Brain microvascular endothelial cell (primary cell): ENCODE measurements around the gene RUVBL2.
"Not testable (repeated sequence)": the region's sequence is repeated elsewhere in the genome, so short reads cannot be mapped to it uniquely, and the experiment has no call there.

Experiments used
- DNase-seq: peaks from one replicate; pipeline ENCODE4 v3.0.0-alpha.2; 2020
- H3K27ac ChIP-seq: fragments of 250-450 bp; sonication (Bioruptor Pico); 2 replicates; pipeline ENCODE4 v1.5.1; 2020; ENCODE audit warnings: mild to moderate bottlenecking, moderate library complexity
- H3K27me3 ChIP-seq: fragments of 250-450 bp; sonication (Bioruptor Pico); replicated peaks from 2 replicates; pipeline ENCODE4 v1.5.1; 2020; ENCODE audit warnings: mild to moderate bottlenecking
- H3K36me3 ChIP-seq: fragments of 250-450 bp; sonication (Bioruptor Pico); replicated peaks from 2 replicates; pipeline ENCODE4 v1.5.1; 2020; ENCODE audit warnings: mild to moderate bottlenecking
- H3K4me3 ChIP-seq: 2 replicates; pipeline ENCODE4 v1.5.1; 2011; ENCODE audit warnings: low read depth, mild to moderate bottlenecking, control low read depth, low read length, moderate library complexity
- CTCF ChIP-seq: IDR thresholded peaks from 2 replicates; pipeline ENCODE4 v1.5.1; 2011; ENCODE audit warnings: low read depth, mild to moderate bottlenecking, moderate library complexity, low read length, control low read depth, inconsistent platforms; ENCODE audit errors: missing control alignments
- in situ Hi-C: cut with HindIII; loops from 2 replicates; pipeline ENCODE4 v1.10.0; 2017; ENCODE audit warnings: low sequenced_read_pairs, low pct_ligation_motif_present

The RUVBL2 gene

GRCh38 chr19:49016067-49016839 is 22.6 kb downstream of the RUVBL2 start:
- Histone ChIP-seq H3K36me3 (peaks cover 23% of the 10 kb centered on the region), H3K4me3 (no peak overlapping the region), H3K27ac (no peak overlapping the region), H3K27me3 (no peaks in the 10 kb centered on the region)
- in situ Hi-C loops: no loop called here
- no peak for TF ChIP-seq CTCF
- no peak for DNase-seq

DNA sequence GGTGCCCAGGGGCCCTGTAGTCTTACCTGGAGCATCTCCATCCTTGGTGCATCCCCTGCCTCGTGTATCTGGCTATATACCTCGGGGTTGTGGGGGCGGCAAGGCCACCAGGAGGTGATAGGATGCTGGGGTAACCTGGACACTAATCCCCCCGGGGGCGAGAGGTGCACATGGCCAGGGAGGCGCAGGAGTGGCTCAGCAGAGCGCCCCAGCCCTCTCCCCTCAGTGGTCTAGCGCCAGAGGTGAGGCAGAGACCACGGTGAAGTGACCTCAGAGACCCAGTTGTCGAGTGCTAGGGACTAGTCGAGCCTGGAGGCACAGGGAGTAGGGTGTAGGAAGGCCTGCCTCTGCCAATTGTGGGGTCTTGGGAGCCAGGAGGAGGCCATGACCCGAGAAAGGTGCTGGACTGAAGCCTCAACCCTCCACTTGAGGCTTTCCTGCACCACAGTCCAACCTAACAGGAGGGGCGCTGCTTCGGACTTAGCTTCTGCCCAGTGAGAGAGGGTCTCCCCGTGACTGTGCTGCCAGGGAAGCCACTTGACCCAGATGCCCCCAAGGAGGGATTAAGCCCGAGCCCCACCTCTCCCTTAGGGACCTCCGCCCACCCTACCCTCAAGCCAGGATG is 23.5 kb downstream of the RUVBL2 start, which contains the start of gene LHB:
LHB (minus strand) TSS at position 51 of the 625 bp plus-strand sequence; CDS start at position 41, 10 bp downstream.
- in situ Hi-C loops: no loop called here
- peaks cover 14% of the 10 kb centered on the region for H3K36me3 ChIP-seq
- no peak within 1 kb of the TSS for H3K27ac ChIP-seq

DNA sequence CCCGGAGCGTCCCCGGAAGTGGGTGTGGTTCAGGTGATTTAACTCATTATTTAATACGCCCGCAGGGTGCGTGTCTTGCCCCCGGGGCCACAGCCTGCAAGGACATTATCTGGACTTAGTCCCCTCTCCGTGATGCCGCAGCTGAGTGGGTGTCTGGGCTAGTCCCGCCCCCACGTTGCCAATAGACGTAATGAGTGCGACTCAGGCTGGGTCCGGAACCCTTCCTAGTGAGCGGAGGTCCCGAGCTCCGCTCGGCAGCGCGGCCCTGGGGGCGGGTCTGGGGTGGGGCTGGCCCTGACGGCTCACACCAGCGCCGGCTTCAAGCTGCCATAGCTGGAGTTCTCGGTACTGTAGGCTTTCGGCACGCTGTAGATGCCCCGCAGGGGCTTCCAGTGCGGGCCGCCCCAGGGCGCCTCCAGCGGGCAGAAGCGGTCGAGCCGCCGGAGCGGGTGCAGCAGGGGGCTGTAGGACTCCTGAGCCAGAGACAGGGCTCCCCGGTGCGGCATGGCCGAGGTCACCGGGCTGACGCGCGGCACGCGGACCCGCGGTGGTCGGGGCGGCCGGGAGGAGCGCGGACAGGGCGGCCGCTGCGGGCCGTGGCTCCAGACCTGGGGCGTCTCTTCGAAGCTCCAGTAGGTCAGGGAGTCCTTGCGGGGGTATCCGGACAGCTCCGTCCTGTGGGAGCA is 24.1 kb downstream of the RUVBL2 start:
- peak; percentile 66 for TF ChIP-seq CTCF
- Histone ChIP-seq H3K27ac (no peak overlapping the region), H3K4me3 (peak overlapping the region; percentile 47), H3K36me3 (peaks cover 11% of the 10 kb centered on the region), H3K27me3 (no peaks in the 10 kb centered on the region)
- DNase-seq: peak; percentile 57
- in situ Hi-C loops: no loop called here

More for the DNA sequence above, 23.5 kb downstream of the RUVBL2 start, which contains the start of gene LHB:
- DNase-seq: no peak
- Histone ChIP-seq H3K27me3 (no peaks in the 10 kb centered on the region), H3K4me3 (peak within 1 kb of the TSS; percentile 47)
- TF ChIP-seq CTCF: peak; percentile 11

DNA sequence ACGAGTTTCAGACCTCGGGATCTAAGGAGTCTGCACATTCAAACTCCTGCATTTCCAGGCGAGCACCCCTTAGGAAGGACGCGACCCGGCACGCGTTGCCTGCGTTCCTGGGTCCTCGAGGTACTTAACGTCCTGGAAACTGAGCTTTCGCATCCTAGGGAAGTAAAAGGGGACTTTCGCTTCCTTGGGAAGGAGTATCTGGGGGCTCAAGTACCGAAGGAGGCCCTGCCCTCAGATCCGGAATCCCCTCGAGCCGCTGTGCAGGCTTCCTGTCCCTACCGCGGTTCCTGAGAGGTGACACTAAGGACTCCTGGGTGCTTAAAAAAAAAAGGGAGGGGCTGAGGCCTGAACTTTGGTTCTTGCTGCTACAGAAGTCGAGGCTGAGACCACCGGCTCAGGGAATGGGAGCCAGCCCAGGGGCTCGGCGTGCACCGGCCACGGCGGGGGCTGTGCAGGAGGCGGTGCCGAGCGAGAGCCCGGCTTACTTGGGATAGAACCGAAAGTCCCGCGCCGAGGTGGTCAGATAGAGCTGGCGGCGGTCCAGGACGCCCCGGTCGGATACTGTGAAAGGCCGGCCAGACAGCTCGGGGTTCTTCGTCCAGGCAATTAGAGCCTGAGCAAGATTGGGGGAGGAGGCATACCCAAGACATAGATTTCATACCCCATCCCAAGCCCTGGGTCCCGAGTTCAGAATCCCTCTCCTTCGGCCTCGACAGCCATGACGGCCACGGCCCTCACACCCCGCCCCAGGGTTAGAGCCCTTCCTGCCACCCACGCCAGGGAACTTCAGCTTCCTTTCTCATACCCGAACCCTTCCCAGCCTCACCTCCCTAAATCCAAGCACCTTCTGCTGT is 24.9 kb downstream of the RUVBL2 start:
- H3K27ac ChIP-seq, H3K36me3 ChIP-seq, DNase-seq, H3K27me3 ChIP-seq, in situ Hi-C loops: not testable (repeated sequence)
- H3K4me3 ChIP-seq: peak overlapping the region; percentile 47

DNA sequence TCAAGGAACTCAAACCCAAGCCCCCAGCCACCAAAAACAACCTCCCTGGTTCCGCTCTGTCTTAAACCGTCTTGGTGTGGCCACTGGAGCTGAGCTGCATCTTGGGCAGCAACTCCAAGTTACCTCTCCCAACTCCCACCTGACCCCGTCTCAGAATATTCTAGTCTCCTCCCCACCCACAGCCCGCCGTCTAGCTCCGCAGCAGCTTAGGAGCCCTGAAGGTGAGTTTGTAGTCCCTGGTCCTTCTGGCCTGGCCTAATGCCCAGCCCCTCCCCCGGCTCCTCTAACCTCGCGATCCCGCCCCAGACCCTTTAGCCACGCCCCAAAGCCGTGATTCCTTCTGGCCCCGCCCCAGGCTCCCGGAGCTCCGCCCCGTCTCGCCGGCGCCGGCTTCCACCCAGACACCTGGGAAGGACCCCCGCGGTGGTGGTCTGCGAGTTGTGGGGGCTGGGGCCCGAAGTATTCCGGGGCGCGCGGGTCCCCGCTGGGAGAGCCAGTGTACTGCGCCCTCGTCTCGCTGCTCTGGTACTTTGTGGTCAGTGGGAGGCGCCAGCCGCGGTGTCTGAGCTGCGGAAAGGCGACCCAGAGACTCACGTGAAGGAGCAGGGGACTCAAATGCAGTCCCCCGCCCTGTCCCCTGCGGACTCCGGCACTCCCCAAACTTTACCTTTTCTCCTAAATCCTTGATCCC is 25.7 kb downstream of the RUVBL2 start:
- peak; percentile 22 for DNase-seq
- Histone ChIP-seq H3K27ac (no peak overlapping the region), H3K36me3 (peaks cover 7% of the 10 kb centered on the region), H3K4me3 (peak overlapping the region; percentile 47), H3K27me3 (no peaks in the 10 kb centered on the region)
- TF ChIP-seq CTCF: peak; percentile 29
- in situ Hi-C loops: no loop called here
